GM18858 (cell line): Measurements from ENCODE around the gene RARS1.

Experiments used
- ATAC-seq: cut with Tn5 transposase; IDR thresholded peaks from one replicate; pipeline ENCODE4 v1.9.1; 2021; ENCODE audit not compliant: unreplicated experiment

The RARS1 gene

GRCh38 chr5:168486136-168486879, at the start of gene RARS1:
Gene RARS1, plus strand, starts transcription at chr5:168486471. Its CDS starts 28 bp downstream, at chr5:168486499.
- peak; percentile 76 for ATAC-seq

GRCh38 chr5:168438349-168438748, 47.9 kb upstream of the RARS1 start:
- ATAC-seq, result no peak

- no peak for ATAC-seq
Observed at GRCh38 chr5:168443533-168443932, 42.7 kb upstream of the RARS1 start.

- no peak for ATAC-seq
Observed at GRCh38 chr5:168443950-168444700, 42.1 kb upstream of the RARS1 start.

GRCh38 chr5:168446983-168447619, 39.2 kb upstream of the RARS1 start:
- ATAC-seq, result no peak

- no peak for ATAC-seq
Observed at GRCh38 chr5:168447808-168448207, 38.5 kb upstream of the RARS1 start.

- ATAC-seq, result no peak
Observed at GRCh38 chr5:168449166-168449565, 37.1 kb upstream of the RARS1 start.

- ATAC-seq, result no peak
Observed at GRCh38 chr5:168451565-168451964, 34.7 kb upstream of the RARS1 start.

GRCh38 chr5:168455201-168455600, 31.1 kb upstream of the RARS1 start:
- no peak for ATAC-seq

- ATAC-seq, result no peak
Observed at GRCh38 chr5:168457542-168457941, 28.7 kb upstream of the RARS1 start.

GRCh38 chr5:168460606-168461005, 25.7 kb upstream of the RARS1 start:
- no peak for ATAC-seq

GRCh38 chr5:168463081-168463480, 23.2 kb upstream of the RARS1 start:
- no peak for ATAC-seq

- no peak for ATAC-seq
Observed at GRCh38 chr5:168464214-168464613, 22.1 kb upstream of the RARS1 start.

GRCh38 chr5:168464641-168465040, 21.6 kb upstream of the RARS1 start:
- ATAC-seq, result no peak

GRCh38 chr5:168467755-168468330, 18.4 kb upstream of the RARS1 start:
- no peak for ATAC-seq

GRCh38 chr5:168468836-168469235, 17.4 kb upstream of the RARS1 start:
- ATAC-seq, result no peak

GRCh38 chr5:168469816-168470215, 16.5 kb upstream of the RARS1 start:
- no peak for ATAC-seq

GRCh38 chr5:168471785-168472184, 14.5 kb upstream of the RARS1 start:
- no peak for ATAC-seq

GRCh38 chr5:168472329-168472728, 13.9 kb upstream of the RARS1 start:
- no peak for ATAC-seq

- no peak for ATAC-seq
Observed at GRCh38 chr5:168474319-168474718, 12.0 kb upstream of the RARS1 start.

- no peak for ATAC-seq
Observed at GRCh38 chr5:168477060-168477459, 9.2 kb upstream of the RARS1 start.

GRCh38 chr5:168479166-168479565, 7.1 kb upstream of the RARS1 start:
- ATAC-seq, result no peak
